COR-L47 (cell line): ENCODE measurements around the gene ENPP7.

ENCODE experiments used
- DNase-seq: peaks from one replicate; lab custom pipeline; 2025; lab: John Stamatoyannopoulos, UW

ENPP7 gene

DNA sequence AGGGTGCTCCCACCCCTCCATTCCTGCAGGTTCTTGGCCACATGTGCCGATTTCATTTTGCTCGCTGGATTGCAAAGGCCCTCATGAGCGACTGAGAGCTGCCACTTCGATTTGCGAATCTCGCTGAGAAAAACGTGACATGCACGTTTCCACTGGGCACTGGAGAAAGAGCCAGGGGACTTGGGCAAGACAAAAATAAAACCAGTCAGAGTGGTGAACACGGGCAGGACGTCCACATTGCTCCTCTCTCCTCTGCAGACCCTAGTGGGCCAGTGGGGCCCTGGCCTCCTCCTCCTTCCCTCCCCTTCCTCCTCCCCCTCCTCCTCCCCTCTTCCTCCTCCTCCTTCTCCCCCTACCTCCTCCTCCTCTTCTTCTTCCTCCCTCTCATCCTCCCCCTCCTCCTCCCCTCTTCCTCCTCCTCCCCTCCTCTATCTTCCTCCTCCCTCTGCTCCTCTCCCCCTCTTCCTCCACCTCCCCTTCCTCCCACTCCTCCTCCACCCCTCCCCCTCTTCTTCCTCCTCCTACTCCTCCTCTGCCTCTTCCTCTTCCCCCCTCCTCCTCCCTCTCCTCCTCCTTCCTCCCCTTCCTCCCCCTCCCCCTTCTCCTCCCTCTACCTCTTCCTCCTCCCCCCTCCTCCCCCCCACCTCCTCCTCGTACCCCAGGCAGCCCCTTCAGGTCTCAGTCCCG, 28.1 kb upstream of the ENPP7 start:
- DNase-seq: no peak

DNA sequence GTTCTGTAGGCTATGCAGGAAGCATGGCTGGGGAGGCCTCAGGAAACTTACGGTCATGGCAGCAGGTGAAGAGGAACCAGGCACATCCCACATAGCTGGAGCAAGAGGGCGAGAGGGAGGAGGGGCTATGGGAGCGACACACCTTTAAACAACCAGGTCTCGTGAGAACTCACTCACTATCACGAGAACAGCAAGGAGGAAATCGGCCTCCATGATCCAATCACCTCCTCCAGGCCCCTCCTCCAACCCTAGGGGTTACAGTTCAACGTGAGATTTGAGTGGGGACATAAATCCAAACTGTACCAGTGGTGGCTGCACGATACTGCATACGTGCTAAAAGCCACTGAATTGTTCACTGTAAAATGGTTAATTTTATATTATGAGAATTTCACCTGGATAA, 26.1 kb upstream of the ENPP7 start:
- no peak for DNase-seq

DNA sequence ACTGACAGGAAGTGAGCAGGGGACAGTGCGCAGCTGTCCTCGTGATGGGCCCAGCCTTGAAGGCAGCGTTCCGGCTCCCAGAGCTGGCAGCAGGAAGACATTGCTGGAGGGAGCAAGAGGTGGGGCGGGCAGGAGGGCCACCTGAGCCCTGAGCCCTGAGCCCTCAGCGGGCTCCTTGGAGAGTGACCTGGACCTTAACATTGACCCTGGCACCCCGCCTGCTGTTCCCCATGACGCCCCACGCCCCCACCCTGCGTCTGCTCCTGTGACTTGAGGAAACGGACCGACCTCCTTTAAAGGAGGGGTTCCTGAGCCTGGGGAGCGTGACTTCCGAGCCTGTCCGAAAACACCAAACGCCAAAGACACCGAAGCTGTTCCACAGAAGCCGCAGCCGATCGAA, 25.1 kb upstream of the ENPP7 start:
- DNase-seq: no peak

DNA sequence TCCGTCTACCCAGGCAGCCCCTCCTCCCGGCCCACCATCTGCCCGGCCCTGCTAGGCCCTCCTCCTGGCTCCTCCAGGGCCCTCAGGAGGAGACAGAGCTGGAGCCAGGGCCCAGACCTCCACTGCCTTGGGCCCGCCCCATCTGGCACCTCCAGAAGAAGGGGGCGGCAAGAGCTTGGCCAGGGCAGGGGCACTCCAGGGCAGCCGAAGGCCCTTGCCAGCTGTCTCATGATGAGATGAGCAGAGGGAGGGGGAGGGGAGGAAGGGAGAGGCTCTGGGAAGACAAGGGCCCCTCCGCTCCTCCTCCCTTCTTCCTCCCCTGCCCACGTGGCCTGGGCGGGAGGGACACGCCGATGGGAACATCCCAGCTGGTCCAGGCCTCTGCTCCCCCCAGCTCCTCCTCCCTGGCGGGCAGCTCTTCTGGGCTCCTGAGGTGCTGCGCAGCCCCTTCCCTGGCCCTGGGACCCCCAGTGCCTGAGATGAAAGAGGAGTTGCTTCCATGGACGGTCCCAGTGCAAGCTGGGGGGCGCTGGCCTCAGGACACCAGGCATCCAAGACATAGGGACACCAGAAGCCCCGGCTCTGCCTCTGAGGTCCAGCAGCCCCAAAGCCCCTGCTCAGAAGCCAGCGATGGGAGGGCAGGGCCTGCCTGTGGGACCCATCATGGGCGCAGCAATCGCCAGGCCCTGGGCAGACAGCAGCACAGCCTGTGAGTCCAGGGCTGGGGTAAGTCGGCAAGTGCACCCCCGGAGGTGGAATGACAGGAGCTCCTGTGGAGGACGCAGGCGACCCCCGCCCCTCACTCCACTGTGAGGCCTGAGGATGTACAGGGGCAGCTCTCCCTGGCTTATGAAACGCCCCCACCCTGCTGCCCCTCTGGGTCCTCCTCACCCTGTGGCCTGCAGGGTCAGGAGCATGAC, 23.6 kb upstream of the ENPP7 start:
- DNase-seq: no peak

DNA sequence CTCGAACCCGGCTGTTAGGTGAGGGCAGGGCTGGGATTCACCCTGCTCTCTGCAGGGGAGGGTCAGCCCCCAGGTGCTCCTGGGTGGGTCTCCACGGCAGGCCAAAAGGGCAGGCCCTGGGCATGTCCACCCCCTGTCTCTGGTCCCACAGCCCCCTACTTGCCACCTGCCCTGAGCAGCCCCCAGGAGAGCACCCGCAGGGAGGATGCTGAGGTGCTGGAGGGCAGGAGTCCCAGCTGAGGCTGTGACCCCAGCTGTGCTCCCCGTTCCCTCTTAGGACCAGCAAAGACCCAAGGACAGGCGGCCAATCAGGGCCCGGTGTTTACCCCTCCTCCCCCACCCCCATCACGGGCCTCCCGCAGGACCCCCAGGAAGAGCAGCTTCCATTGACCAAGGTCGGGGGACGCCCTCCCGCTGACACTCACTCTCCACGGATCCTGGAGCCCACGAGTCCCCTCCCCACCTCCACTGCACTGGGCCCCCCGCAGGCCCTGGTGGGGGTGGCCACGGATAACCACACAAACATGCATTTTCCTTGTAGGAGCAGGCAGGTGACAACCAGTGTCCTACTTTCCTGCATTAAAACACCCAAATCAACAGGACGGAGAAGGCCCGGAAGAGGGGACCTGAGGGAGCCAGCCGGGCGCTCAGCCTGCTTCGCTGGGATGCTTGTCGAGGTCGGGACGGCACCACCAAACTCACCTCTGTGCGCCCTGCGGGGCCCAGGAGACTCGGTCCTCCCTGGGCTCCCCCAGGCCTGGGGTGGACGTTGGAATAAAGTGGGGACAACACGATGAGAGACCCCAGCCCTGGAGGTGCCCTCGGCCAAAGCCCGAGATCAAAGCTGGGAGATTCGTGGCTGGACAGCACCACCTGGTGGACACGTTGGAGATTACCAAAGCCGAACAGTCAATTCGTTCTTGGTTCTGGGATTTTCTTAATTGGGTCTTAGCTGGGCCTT, 22.5 kb upstream of the ENPP7 start:
- peak; percentile 19 for DNase-seq

DNA sequence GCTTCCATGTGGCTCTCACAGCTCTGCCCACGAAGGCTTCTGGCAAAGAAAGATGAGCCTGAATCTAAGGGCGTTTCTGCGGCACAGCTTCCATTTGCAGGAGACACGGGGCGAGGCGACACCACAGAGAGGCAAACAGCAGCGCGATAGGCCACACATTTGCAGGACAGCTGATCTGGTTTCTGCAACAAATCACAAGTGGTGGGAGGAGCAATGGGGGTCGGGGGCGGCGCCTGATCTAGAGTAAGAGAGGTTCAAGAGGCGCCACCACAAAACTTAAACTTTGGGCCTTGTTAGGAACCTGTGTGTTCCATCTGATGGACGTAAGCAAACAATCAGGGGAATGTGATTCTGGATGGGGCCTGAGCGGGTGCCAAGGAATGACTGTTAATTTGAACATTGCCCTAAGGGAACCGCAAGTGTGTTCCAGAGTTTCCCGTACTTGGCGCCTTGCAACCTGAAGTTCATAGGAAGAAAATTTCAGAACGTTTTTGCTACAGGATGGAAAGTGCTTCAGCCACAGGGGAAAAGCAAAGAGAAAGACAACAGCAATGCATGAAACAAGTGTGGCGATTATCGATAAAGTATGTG, 18.9 kb upstream of the ENPP7 start:
- no peak for DNase-seq

DNA sequence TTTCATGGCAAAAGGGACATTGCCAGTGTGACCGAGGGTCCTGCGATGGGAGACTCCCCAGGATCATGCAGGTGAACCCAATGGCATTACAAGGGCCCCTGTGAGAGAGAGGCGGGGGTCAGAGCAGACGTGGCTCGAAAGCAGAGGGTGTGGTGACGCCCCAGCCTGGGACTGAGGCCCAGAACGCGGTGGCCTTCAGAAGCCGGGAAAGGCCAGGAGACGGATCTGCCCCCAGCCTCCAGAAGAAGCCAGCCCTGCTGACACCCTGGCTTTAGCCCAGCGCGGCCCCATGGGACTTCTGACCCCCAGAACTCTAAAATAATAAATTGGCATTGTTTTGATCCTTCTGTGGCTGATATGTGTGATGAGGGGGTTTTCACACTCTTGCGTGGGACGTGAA, 17.4 kb upstream of the ENPP7 start:
- no peak for DNase-seq

DNA sequence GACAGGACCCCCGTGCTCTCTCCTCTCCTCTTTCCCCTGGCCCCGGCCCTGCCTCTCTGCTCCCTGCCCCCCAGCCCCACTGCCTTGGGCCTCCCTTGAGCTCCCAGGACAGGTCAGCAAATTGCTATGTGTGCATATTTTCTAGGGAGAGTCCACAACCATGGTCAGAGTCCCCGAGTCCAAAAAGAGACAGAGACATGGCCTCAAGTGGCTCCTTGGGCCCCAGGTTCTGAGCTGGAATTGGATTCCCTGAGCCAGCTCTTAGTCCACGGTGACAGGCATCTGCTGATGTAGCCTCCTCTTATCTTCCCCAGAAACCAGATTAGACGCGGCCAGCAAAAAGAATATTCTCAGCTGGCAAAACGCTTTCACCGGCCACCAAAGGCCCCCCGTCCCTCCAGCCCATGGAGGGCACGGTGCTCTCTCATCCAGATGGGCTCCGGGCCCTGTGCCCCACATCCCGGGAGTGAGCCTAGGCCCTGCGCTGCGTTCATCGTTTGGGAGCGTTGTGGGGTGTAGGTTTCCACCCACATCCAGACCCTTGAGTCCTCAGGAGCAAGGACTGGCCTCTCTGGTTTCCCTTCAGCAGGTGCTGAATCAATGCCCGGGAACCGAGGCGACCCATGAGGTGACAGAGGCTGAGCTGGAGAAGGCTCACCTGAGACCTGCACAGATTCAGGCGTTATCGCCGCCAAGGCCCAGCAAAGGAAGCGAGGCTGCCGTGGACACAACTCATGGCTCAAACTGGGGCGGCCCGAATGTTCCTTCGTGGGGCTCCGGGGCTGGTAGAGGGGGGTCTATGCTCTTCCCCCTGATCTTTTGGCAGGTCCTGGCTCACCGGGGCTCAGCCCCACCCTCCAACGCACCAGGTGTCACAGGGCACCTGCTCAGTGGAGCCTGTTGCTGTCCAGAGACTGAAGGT, 16.3 kb upstream of the ENPP7 start:
- no peak for DNase-seq

DNA sequence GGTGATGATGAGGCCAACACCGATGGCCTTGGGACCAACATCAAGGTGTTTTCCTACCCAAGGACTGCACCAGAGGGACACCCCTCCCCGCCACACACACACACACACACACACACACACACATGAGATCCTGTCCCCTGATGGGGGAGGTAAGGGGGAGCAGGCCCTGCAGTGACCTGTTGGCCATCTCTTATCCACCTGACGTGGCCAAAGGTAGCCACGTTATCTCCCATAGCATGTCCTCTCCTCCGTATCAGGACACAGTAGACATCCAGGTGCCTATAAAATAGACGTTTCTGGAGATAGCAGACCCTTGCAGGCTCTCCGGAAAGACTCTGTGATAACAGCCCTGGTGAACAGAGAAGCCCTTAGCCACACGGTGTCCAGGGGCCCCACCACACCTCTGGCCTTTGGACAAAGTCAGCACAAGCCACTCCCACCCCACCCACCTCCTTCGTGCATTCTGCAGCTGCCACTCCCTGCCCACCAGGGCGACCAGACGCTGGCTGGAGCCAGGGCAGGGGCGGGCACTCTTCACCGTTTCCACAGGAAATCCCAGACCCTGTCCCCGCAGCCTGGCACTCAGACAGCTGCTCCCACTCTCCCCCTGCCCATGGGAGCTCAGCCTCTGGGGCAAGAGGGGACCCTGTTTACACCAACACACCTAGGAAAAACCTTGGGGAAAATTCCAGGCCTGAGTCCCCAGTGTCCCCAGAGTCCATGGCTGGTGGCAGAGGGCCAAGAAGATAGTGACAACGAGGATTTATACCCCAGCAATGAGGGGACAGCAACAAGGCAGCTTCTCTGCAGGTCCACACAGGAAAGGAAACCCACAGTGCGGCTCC, 15.4 kb upstream of the ENPP7 start:
- DNase-seq: no peak

DNA sequence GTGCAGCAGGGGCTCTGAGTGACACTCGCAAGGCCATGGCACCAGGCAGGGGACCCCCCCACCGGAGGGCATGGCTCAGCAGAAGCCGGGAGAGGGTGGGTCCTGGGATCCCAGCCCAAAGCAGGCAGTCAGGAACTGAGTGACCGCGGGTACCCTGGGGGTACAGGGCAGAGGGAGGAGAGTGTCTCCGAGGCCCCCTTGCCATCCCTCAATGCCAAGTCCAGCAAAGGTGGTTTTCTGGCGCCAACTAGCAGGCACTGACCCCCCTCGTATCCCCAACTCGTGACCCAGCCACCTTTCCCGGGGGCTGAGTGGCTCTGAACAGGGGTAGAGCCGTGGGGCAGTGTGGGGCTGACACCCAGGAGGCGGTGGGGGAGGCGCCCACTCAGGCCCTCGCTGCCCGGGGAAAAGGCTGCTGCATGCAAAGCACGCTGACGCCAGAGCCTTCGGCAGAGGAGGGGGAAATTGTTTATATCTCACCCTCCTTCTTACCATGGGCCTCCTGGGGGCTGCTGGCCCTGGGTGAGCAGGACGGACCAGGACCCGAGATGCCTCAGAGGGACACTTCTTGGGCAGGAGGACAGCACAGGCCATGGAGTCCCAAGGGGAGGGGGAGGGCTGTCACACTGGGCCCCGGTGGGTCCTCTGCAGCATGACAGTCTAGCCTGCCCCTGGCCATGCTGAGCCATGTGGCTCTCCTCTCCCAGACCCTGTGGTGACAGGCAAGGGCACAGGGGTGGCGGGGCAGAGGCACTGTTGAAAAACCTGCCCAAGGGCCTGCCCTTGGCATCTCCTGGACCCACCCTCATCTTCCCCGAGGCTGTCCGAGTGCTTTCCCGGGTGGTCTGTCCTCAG, 14.6 kb upstream of the ENPP7 start:
- no peak for DNase-seq

DNA sequence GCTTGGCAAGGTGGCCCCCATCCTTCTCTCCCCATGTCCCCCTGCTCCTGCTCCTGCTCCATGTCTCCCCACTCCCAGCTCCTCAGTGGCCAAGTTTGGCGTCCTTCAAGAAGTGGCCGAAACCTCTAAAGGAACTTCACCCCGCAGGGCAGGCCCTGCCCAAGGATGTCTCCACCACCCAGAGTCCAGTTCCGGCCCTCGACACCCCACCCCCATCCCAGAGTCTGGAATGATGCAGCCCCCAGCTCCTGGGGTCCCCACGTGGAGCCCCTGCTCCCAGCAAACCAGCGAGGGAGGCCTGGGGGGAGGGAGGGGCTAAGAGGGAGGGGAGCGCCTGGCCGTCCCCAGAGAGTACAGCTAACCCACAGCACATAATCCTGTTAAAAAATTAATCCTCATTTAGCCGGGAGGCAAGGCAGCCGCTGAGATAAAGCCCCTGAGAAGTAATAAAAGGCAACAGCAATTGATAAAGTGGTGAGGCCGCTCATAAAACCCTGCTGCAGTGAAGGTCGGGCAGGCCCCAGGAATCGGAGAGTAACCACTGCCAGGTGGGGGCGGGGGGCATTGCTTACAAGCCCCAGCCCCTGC, 9.9 kb upstream of the ENPP7 start:
- no peak for DNase-seq

DNA sequence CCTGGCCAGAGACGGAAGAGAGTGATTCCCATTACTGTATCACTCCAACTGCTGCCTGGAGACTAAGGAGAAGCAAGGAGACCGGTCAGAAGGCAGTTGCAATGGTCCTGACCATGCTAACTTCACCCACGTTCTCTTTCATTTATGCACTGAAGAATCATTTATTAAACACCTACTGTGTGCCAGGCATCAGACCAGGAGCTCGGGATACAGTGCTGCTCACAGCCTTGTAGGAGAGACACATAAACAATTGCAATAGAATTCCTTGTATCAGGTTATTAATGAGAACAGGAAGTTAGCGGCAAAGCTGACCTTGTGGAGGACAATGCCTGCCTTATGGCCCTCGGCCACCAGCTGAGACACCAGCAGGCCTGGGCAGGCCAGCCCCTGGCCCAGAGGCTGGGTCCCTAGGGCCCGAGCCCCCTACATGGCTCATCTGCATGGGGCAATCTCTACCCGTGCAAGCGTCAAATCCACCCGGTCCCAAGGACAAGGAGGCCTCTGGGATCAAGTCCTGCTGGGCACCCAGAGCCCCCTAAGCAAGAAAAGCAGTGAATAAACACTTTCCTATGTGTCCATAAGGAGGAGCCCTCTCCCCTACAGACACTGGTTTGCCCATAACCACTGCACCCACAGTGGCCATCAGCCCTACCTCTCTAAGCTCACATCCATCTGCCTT, 8.6 kb upstream of the ENPP7 start:
- peak; percentile 11 for DNase-seq

DNA sequence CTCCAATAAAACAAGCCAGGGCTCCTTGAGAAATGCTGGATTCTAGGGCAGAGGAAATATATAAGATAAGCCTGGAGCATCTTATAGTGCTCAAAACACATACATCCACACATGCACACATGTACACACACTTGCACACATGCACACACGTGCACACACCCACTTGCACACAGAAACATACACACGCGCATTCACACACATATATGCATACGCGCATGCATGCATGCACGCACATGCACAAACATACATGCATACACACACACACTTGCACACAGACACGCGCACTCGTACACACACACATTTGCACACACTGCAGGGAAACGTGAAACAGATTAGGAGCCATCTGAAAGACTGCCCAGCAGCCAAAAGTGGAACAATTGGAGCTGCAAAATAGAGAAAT, 8.0 kb upstream of the ENPP7 start:
- no peak for DNase-seq

DNA sequence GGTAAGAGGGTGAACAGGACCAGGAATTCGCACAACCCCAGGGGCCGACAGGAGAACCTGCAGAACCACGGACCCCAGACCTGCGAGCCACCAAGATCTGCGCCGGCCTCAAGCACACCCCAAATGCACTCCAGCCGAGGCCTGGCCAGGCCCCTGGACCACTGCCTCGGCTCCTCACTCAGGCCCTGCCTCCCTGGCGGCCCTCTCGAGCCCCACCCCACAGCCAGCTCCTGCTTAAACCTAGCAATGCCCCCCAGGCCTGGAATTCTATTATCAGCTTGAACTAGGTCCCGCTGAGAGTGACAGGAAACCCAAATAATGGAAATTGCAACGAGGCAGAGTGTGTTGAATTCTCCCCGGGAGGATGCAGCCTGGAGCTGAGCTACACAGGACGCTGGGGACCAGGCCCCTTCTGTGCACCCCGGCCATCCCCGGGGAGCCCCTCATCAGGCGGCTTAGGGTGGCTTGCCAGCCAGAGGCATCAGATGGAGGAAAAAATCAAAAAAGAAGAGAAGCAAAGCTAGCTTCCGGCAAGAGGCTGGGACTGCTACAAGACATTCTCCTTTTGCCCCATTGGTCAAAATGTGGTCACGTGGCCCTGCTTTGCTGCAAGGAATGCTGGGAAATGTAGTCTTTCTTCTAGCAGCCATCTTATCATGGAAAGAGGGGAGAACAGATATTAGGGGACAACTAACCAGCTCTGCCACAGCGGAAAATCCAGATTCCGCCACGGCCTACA, 2.4 kb upstream of the ENPP7 start:
- peak; percentile 90 for DNase-seq

DNA sequence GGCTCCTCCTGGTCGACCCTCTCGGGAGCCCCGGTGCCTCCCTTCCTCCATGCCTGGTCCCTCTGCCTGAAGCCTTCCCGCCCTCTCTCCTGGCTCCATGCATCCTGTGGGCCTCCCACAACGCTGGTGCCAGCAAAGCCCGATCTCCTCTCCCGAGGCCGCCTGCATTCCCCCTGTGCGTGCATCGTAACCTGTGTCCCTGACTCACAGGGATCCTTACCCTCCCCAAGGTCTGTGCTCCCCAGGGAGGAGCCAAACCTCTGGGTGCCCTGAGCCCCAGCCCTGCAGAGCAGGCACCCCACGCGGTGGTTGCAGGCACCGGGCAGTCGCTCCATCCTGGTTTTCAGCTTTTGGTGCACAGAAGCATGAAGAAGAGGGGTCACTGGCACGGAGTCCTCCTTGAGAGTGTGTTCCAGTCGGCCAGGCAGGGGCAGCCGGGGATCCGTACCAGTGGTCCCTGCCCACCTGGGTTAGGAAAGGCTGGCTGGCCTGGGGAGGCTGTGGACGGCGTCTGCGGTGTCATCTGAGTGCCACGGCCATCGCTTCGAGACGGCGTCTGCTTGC, 1.8 kb upstream of the ENPP7 start:
- no peak for DNase-seq

DNA sequence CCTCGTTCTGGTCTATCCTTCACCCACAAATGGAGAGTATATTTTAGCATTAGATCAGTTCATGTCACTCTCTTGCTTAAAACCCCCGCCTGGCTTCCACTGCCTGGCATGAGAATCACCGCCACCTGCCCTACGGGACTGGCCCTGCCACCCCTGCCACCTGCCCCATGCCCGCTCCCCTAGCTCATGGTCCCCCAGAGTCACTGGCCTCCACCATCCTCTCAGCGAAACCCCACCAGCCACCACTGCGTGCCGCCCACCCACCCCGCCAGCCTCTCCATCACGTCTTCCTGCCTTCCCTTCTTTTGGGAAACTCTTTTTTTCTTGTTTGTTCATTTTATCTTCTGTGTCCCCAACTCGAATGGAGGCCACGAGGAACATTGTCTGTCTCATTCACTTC, 982 bp upstream of the ENPP7 start:
- DNase-seq: no peak

DNA sequence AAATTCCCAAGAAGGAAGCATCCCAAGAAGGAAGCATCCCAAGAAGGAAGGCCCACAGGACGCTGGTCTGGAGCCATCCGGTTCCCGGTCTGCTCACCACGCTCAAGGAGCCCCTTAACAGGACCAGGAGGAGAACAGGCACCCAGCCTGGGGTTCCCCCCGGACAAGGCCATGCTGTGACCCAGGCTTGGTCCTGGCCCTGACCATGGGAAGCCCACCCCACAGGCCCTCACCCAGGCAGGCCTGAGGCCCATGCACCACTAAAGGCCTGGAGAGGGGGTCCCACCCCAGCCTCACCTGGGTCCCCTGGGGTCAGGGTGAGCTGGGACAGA, 340 bp upstream of the ENPP7 start:
- DNase-seq: no peak
